ENCODE measurements around the gene TTC34. TPM values are rescaled to one million over a fixed set of nuclear protein-coding genes. Genes with fewer than 3 reads are reported as not detected.

Gene TTC34
- total and polyA plus RNA-seq, 2 of the 4 experiments (the other 2 are of a cell fraction) = under 0.01 to 0.09 TPM

DNA sequence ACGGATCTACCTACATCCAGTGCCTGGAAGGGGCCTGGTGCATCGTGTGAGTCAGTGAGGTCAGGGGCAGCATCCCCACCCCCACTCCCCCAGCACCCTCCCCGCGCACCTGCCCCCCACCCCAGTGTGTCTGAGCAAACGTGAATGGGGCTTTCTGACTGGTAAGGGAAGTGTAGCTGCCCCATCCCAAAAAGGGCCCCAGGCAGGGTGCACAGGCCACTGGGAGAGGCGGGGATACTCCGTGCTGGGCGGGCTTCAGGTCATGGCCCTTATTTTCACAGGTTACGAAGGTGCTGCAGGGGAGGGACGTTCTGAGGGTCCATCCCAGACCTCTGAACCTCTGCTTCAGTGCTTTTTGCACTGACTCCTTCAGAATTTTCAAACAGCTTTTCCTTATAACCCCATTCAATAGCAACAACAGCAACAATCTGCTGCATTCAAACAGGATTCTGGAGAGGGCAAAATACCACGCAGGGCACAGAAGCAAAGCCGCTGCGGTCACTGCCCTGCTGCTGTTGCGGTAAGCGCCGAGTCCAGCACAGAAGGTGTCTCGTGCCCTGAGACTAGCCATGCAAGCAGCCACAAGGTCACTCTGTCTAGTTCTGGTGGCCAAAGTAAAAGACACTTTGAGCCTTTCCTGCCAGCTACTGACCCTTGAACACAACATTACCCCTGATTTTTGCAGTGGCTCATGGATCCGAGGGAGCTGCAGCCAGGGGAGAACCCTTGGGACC is 10.3 kb downstream of the TTC34 start (continued):
- TF ChIP-seq, protein P1, sequence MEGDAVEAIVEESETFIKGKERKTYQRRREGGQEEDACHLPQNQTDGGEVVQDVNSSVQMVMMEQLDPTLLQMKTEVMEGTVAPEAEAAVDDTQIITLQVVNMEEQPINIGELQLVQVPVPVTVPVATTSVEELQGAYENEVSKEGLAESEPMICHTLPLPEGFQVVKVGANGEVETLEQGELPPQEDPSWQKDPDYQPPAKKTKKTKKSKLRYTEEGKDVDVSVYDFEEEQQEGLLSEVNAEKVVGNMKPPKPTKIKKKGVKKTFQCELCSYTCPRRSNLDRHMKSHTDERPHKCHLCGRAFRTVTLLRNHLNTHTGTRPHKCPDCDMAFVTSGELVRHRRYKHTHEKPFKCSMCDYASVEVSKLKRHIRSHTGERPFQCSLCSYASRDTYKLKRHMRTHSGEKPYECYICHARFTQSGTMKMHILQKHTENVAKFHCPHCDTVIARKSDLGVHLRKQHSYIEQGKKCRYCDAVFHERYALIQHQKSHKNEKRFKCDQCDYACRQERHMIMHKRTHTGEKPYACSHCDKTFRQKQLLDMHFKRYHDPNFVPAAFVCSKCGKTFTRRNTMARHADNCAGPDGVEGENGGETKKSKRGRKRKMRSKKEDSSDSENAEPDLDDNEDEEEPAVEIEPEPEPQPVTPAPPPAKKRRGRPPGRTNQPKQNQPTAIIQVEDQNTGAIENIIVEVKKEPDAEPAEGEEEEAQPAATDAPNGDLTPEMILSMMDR (conservative IDR thresholded peaks at IDR 0.05; ENCODE audit: low read depth, low read length) = no peak

DNA sequence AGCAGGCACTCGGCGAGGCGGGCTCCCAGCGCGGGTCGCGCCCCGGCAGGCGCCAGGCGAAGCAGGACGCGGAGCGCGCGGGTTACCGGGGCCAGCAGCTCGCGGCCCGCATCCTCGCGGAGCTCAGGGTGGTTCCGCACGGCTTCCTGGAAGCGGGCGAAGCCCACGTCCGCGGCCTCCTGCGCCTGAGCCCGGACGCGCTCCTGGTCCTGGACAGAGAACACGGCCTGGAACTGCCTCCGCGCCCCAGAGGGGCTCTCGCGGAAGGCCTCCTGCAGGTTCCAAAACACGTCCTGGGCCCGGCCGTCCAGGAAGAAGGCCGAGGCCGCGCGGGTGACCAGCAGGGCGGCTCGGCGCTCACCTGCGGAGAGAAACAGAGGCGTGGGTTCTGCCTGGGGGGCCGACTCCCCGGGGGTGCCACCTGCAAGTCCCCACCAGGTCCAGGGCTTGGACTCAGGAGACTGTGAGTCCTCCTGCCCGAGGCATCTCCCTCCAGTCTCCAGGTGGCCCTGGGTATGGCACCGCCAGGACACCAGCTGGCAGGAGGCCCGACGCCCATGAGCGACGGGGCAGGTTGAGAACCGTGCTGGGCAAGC is 11.4 kb downstream of the TTC34 start:
- H3K9me1 ChIP-seq (ENCODE audit: insufficient read depth, low read length) = no peaks in the 10 kb centered on the region
- POLR2A ChIA-PET (ENCODE audit: unreplicated experiment) = no interaction called here
- H4K8ac ChIP-seq (ENCODE audit: low read depth in 2 of 2, low read length in 2 of 2) = no peak overlapping the region
- H3K4me1 ChIP-seq (ENCODE audit: control insufficient read depth, insufficient read depth, low read length) = no peaks in the 10 kb centered on the region
- no peak overlapping the region for H2AFZ ChIP-seq (replicated peaks; ENCODE audit: low read length, poor library complexity)
- H3K27me3 ChIP-seq (ENCODE audit: control insufficient read depth, insufficient read depth, low read length) = no peaks in the 10 kb centered on the region
- dilution Hi-C loops (cut with HindIII; ENCODE audit: low sequenced_read_pairs, unreplicated experiment) (no loop called here), in situ Hi-C loops (cut with MboI; ENCODE audit: low sequenced_read_pairs) (no loop called here), intact Hi-C loops (cut with micrococcal nuclease) (no loop called here)
- H2BK5ac ChIP-seq (ENCODE audit: low read depth, low read length, poor library complexity, severe bottlenecking) = no peak overlapping the region
- no peak overlapping the region for H3K4me3 ChIP-seq (ENCODE audit: insufficient read depth, low read depth, low read length)
- no peak overlapping the region for H3K14ac ChIP-seq (replicated peaks; ENCODE audit: low read depth, low read length)
- H3K4me2 ChIP-seq (ENCODE audit: low read depth, low read length) = no peak overlapping the region
- DNase-seq = no peak
- H3K56ac ChIP-seq (ENCODE audit: extremely low read depth, insufficient read depth, low read length) = no peak overlapping the region
- H4K5ac ChIP-seq (ENCODE audit: low read depth, low read length) = no peak overlapping the region
- H2AK5ac ChIP-seq (ENCODE audit: low read depth, low read length) = no peak overlapping the region
- no peak for TF ChIP-seq MXI1 (IDR thresholded peaks at IDR 0.05; ENCODE audit: borderline replicate concordance, low read depth, low read length)
- no peak for TF ChIP-seq RAD21 (IDR thresholded peaks at IDR 0.05; ENCODE audit: low read length)
- TF ChIP-seq RFX5 (IDR thresholded peaks at IDR 0.05; ENCODE audit: low read depth, low read length) = no peak
- TF ChIP-seq MAFK (IDR thresholded peaks at IDR 0.05; ENCODE audit: low read depth, low read length) = no peak
- TF ChIP-seq, protein P1 (conservative IDR thresholded peaks at IDR 0.05; ENCODE audit: low read depth, low read length) = no peak
- TF ChIP-seq SMC3 (IDR thresholded peaks at IDR 0.05; ENCODE audit: low read depth, low read length) = no peak
- no peak for TF ChIP-seq POLR2A (IDR thresholded peaks at IDR 0.05; ENCODE audit: low read depth, low read length)
- no peak for TF ChIP-seq FOS (IDR thresholded peaks at IDR 0.05; ENCODE audit: low read depth, low read length)
- TF ChIP-seq RCOR1 (IDR thresholded peaks at IDR 0.05; ENCODE audit: insufficient replicate concordance, low read length) = no peak
- no peak for TF ChIP-seq BHLHE40 (IDR thresholded peaks at IDR 0.05; ENCODE audit: low read depth, low read length)
- no peak for ATAC-seq (ENCODE audit: low read depth)
- no peaks in the 10 kb centered on the region for H4K20me1 ChIP-seq (ENCODE audit: insufficient read depth, low read length)
- H2AK9ac ChIP-seq (replicated peaks; ENCODE audit: low read depth, low read length, poor library complexity) = no peak overlapping the region
- no peak overlapping the region for H2BK120ac ChIP-seq (ENCODE audit: low read depth, low read length)
- H3K36me3 ChIP-seq (ENCODE audit: control insufficient read depth, insufficient read depth, low read length) = no peaks in the 10 kb centered on the region
- no peak overlapping the region for H3K9ac ChIP-seq (ENCODE audit: low read depth, low read length)
- BruUV-seq (replicated peaks) = no TSS peak
- no peak overlapping the region for H3K18ac ChIP-seq (ENCODE audit: low read depth, low read length)
- H3K4ac ChIP-seq (ENCODE audit: low read depth, low read length) = no peak overlapping the region
- H2BK20ac ChIP-seq (ENCODE audit: low read depth, low read length) = no peak overlapping the region
- H4K91ac ChIP-seq (ENCODE audit: insufficient read depth, low read depth, low read length) = no peak overlapping the region
- CTCF ChIA-PET = no interaction called here
- peaks cover 44% of the 10 kb centered on the region for H3K9me3 ChIP-seq (ENCODE audit: control insufficient read depth, insufficient read depth, low read length)
- H3K27ac ChIP-seq (ENCODE audit: insufficient read depth, low read length) = no peak overlapping the region
- H3K23ac ChIP-seq (ENCODE audit: low read depth, low read length) = no peak overlapping the region
- 13% methylated on average over 41 of the region's 58 CpGs; no CpG with 5 or more reads in 1 of the 2 experiments for WGBS, 2 experiments (ENCODE audit: extremely low coverage in 2 of 2, insufficient read length in 1 of 2)
- no peak overlapping the region for H2BK15ac ChIP-seq (ENCODE audit: low read depth, low read length)
- no peaks in the 10 kb centered on the region for H3K79me1 ChIP-seq (ENCODE audit: low read depth in 1 of 2, low read length in 2 of 2)
